GM12878 (cell line): ENCODE results near the gene LIN52. TPM values are rescaled to one million over a fixed set of nuclear protein-coding genes. Genes with fewer than 3 reads are reported as not detected.

Source experiments
- ATAC-seq: fragments of 200-7000 bp; cut with Tn5 transposase; 3 replicates; pipeline ENCODE4 v1.9.1; 2020; ENCODE audit warnings: mild to moderate bottlenecking, moderate library complexity
- BruUV-seq: library from RNA; stranded (reverse); fragments of 400-500 nt; replicated peaks from 2 replicates; lab custom pipeline; 2021; lab: Mats Ljungman, UMichigan
- CTCF ChIA-PET: fragments of 300-600 bp; sonication (Branson Sonifier 250); formaldehyde crosslinking; extraction: SDS; loops from one replicate; lab custom pipeline; 2021; ENCODE audit warnings: inconsistent platforms; lab: Yijun Ruan, JAX
- POLR2A ChIA-PET: fragments of 350-600 bp; formaldehyde crosslinking; extraction: SDS; loops from one replicate; lab custom pipeline; 2021; ENCODE audit warnings: inconsistent platforms; lab: Charles Lee
- RAD21 ChIA-PET: fragments of 300-600 bp; sonication (Branson Sonifier 250); formaldehyde crosslinking; loops from one replicate; lab custom pipeline; 2023; ENCODE audit warnings: antibody characterized with exemption; ENCODE audit not compliant: unreplicated experiment; lab: Charles Lee
- SMC1A ChIA-PET: fragments of 300-600 bp; sonication (Branson Sonifier 250); formaldehyde crosslinking; loops from one replicate; lab custom pipeline; 2023; ENCODE audit not compliant: unreplicated experiment, uncharacterized antibody; lab: Charles Lee
- DNase-seq: peaks from one replicate; pipeline ENCODE4 v3.0.0-alpha.2; 2011; ENCODE audit warnings: low read depth, low spot score
- FAIRE-seq: peaks from 3 replicates; lab custom pipeline; 2011; peaks lifted over from hg19 to GRCh38; lab: Jason Lieb, UNC
- H2AFZ ChIP-seq: 2 replicates; pipeline ENCODE4 v1.6.0; 2011; ENCODE audit warnings: low read depth, low read length, control low read depth; ENCODE audit not compliant: control insufficient read depth
- H3K27ac ChIP-seq: 2 replicates; pipeline ENCODE4 v1.5.1; 2011; ENCODE audit warnings: control low read depth; ENCODE audit not compliant: control insufficient read depth, insufficient read depth
- H3K27me3 ChIP-seq, 2 experiments: replicated peaks in 1 of 2; 2 replicates each; pipeline versions ENCODE4 v1.6.0 to v1.6.1; 2011; ENCODE audit warnings: low read length in 1 of 2; ENCODE audit not compliant: control insufficient read depth in 2 of 2, insufficient read depth in 2 of 2
- H3K36me3 ChIP-seq, 2 experiments: 2 replicates each; pipeline ENCODE4 v1.5.1; 2011; ENCODE audit warnings: low read length in 1 of 2; ENCODE audit not compliant: control insufficient read depth in 2 of 2, insufficient read depth in 2 of 2
- H3K4me1 ChIP-seq: 2 replicates; pipeline ENCODE4 v1.6.1; 2011; ENCODE audit warnings: mild to moderate bottlenecking, low read length, moderate library complexity, mixed read lengths; ENCODE audit not compliant: control insufficient read depth, insufficient read depth
- H3K4me2 ChIP-seq: 2 replicates; pipeline ENCODE4 v1.6.0; 2011; ENCODE audit warnings: control low read depth; ENCODE audit not compliant: control insufficient read depth, insufficient read depth
- H3K4me3 ChIP-seq: fragments of 200-600 bp; sonication (generic); 2 replicates; pipeline ENCODE4 v1.5.1; 2016
- H3K79me2 ChIP-seq: 2 replicates; pipeline ENCODE4 v1.6.0; 2011; ENCODE audit warnings: low read length; ENCODE audit not compliant: control insufficient read depth, insufficient read depth
- H3K9ac ChIP-seq: 2 replicates; pipeline ENCODE4 v1.8.0; 2011; ENCODE audit warnings: low read length, control low read depth, mixed read lengths; ENCODE audit not compliant: control insufficient read depth, insufficient read depth
- H3K9me3 ChIP-seq: replicated peaks from 3 replicates; pipeline ENCODE4 v1.5.1; 2011; ENCODE audit warnings: mild to moderate bottlenecking, low read length; ENCODE audit not compliant: control insufficient read depth, insufficient read depth
- H4K20me1 ChIP-seq: 2 replicates; pipeline ENCODE4 v1.6.0; 2011; ENCODE audit not compliant: control insufficient read depth, insufficient read depth
- CHD1 ChIP-seq: IDR thresholded peaks from 2 replicates; pipeline ENCODE4 v1.6.1; 2012; ENCODE audit warnings: low read depth, low read length, improper control_type of control experiment
- EGR1 ChIP-seq, 2 experiments: IDR thresholded peaks; 1 replicate in 1 of 2; 2 replicates in 1 of 2; pipeline ENCODE4 v1.6.1; 2011 to 2012; ENCODE audit warnings: low read depth in 2 of 2, low read length in 2 of 2, borderline replicate concordance in 1 of 2, mild to moderate bottlenecking in 1 of 2, moderate library complexity in 1 of 2
- ESRRA ChIP-seq: IDR thresholded peaks from 2 replicates; pipeline ENCODE4 v1.6.1; 2012; ENCODE audit warnings: mild to moderate bottlenecking, low read length, improper control_type of control experiment
- IKZF1 ChIP-seq: fragments of 450-650 bp; conservative IDR thresholded peaks from 2 replicates; pipeline ENCODE4 v1.6.1; 2017; ENCODE audit warnings: antibody characterized with exemption, mild to moderate bottlenecking
- NFYA ChIP-seq: IDR thresholded peaks from 2 replicates; pipeline ENCODE4 v1.6.1; 2011; ENCODE audit warnings: low read depth, mild to moderate bottlenecking, low read length, improper control_type of control experiment, borderline replicate concordance
- NR2C2 ChIP-seq: IDR thresholded peaks from 2 replicates; pipeline ENCODE4 v1.6.1; 2011; ENCODE audit warnings: borderline replicate concordance, low read depth; ENCODE audit not compliant: control insufficient read depth, insufficient read length
- PML ChIP-seq: IDR thresholded peaks from 2 replicates; pipeline ENCODE4 v1.6.1; 2012; ENCODE audit warnings: low read length, inconsistent platforms
- RCOR1 ChIP-seq: conservative IDR thresholded peaks from 2 replicates; pipeline ENCODE4 v1.6.1; 2012; ENCODE audit warnings: low read depth, low read length, improper control_type of control experiment
- TCF12 ChIP-seq: IDR thresholded peaks from 2 replicates; pipeline ENCODE4 v1.6.1; 2011; ENCODE audit warnings: low read depth, mild to moderate bottlenecking, low read length
- WGBS: methylation state at CpG from one replicate; pipeline ENCODE4 v1.1.6; 2016; ENCODE audit warnings: low lambda C conversion rate; ENCODE audit not compliant: insufficient replicate concordance, insufficient coverage; ENCODE audit errors: missing lambda C conversion rate; 5-methylcytosine and 5-hydroxymethylcytosine counted together
- in situ Hi-C: fragments of 300-500 bp; cut with MboI; formaldehyde crosslinking; loops from 9 replicates; pipeline ENCODE4 v1.14.3; 2018; ENCODE audit warnings: mixed read lengths
- intact Hi-C: fragments of 100-400 bp; cut with micrococcal nuclease; formaldehyde crosslinking; loops from one replicate; pipeline ENCODE4 v1.14.2; 2022; ENCODE audit not compliant: unreplicated experiment
- polyA plus RNA-seq, 11 experiments: library from polyadenylated mRNA; depleted of rRNA in 4 of 11; unstranded in 6 of 11; stranded (reverse) in 5 of 11; fragments of >200 nt; fragmentation: Nextera tagmentation in 4 of 11; fragmentation: Illumina TruSeq in 1 of 11; extraction: Ambion mirVana in 4 of 11; extraction: Trizol in 1 of 11; gene quantifications; 1 replicate in 1 of 11; 2 replicates in 10 of 11; pipeline versions ENCODE4 v1.2.1 to v1.2.3, GENCODE V29; 2011 to 2016; ENCODE audit warnings: inconsistent platforms in 2 of 11, missing spikeins in 2 of 11, low read depth in 1 of 11
- total RNA-seq, 4 experiments: library from RNA; depleted of rRNA in 3 of 4; stranded (reverse); fragments of >200 nt in 3 of 4; fragmentation: Illumina TruSeq in 1 of 4; extraction: Trizol in 1 of 4; gene quantifications; 2 replicates each; pipeline versions ENCODE4 v1.2.1 to v1.2.3, GENCODE V29; 2013 to 2021
- TF ChIP-seq, protein P1 (sequence below): IDR thresholded peaks from 2 replicates; pipeline ENCODE4 v1.6.1; 2011; ENCODE audit warnings: low read depth, low read length, improper control_type of control experiment, borderline replicate concordance

Gene LIN52
- total and polyA plus RNA-seq, 10 of the 15 experiments (the other 5 are each of a cell fraction or from before 2014, with no cell fraction given), result 13.3 to 30.9 (median 19.9) TPM

DNA sequence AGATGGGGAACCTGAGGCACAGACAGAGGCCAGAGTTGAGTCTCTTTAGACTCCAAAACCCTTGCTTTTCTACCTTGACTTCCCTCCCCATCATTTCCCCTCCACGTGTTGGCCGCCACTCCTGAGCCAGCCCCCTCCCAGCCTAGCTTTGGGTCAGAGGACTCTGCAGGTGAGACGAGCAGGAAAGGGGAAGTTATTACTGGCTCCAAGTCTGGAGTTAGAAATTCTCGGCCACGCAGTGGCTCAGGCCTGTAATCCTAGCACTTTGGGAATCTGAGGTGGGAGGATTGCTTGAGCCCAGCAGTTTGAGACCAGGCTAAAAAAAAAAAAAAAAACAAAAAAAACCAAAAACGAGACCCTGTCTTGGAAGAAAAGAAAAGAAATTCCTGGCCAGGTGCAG lies 163.3 kb downstream of the LIN52 start:
- no peak overlapping the region for H3K9ac ChIP-seq
- TF ChIP-seq EGR1 (IDR thresholded peaks at IDR 0.05; ENCODE audit: borderline replicate concordance in 1 of 2, low read depth in 2 of 2, low read length in 2 of 2), result no peak
- TF ChIP-seq NR2C2, result no peak
- TF ChIP-seq TCF12, result no peak
- TF ChIP-seq RCOR1, result no peak
- no peak for TF ChIP-seq PML
- TF ChIP-seq CHD1, result no peak
- no peak for TF ChIP-seq ESRRA
- TF ChIP-seq, protein P1, sequence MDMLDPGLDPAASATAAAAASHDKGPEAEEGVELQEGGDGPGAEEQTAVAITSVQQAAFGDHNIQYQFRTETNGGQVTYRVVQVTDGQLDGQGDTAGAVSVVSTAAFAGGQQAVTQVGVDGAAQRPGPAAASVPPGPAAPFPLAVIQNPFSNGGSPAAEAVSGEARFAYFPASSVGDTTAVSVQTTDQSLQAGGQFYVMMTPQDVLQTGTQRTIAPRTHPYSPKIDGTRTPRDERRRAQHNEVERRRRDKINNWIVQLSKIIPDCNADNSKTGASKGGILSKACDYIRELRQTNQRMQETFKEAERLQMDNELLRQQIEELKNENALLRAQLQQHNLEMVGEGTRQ, result no peak
- no peak for TF ChIP-seq IKZF1
- TF ChIP-seq NFYA, result no peak
- H3K4me1 ChIP-seq, result no peaks in the 10 kb centered on the region
- peaks cover 5 to 6% of the 10 kb centered on the region in 2 experiments; a peak in 2 of 4 replicates for H3K27me3 ChIP-seq
- no peaks in the 10 kb centered on the region for H3K9me3 ChIP-seq
- no peak overlapping the region for H3K4me2 ChIP-seq
- ChIA-PET SMC1A (interaction anchor here (0.6 kb wide), 1 partner anchor 16 kb away, joined by 3 read pairs; no protein-coding TSS in a partner anchor), POLR2A (interaction anchor here (0.6 kb wide), 1 partner anchor 1705 kb away, joined by 3 read pairs; no protein-coding TSS in a partner anchor), RAD21 (no interaction called here), CTCF (interaction anchor here (1.4 to 2.4 kb wide), 2 partner anchors 8 to 136 kb away, joined by 6 to 8 read pairs; no protein-coding TSS in a partner anchor)
- H3K4me3 ChIP-seq, result no peak overlapping the region
- FAIRE-seq (no peak), DNase-seq (no peak), ATAC-seq (no peak)
- no peaks in the 10 kb centered on the region for H3K36me3 ChIP-seq
- no peaks in the 10 kb centered on the region for H4K20me1 ChIP-seq
- no peak overlapping the region for H3K27ac ChIP-seq
- no peak overlapping the region for H2AFZ ChIP-seq
- intact Hi-C loops, result no loop called here
- no peaks in the 10 kb centered on the region for H3K79me2 ChIP-seq
- 38% methylated on average over 5 of the region's 6 CpGs for WGBS
- in situ Hi-C loops, result no loop called here
- no TSS peak for BruUV-seq
